H1 (cell line): ENCODE data around the gene ABHD12. TPM values are rescaled to one million over a fixed set of nuclear protein-coding genes. Genes with fewer than 3 reads are reported as not detected.

Experiments
- CTCF ChIA-PET: fragments of 300-600 bp; sonication (Branson Sonifier 250); formaldehyde crosslinking; loops from one replicate; lab custom pipeline; 2021; ENCODE audit not compliant: partially characterized antibody; lab: Charles Lee
- POLR2A ChIA-PET: fragments of 300-600 bp; sonication (Branson Sonifier 250); formaldehyde crosslinking; loops from one replicate; lab custom pipeline; 2021; ENCODE audit warnings: inconsistent platforms; ENCODE audit not compliant: partially characterized antibody; lab: Charles Lee
- DNase-seq, 2 experiments: peaks; one replicate each; pipeline versions ENCODE4 v3.0.0 to v3.0.0-alpha.2; 2010 to 2022; ENCODE audit warnings: low spot score in 2 of 2, low read depth in 1 of 2, mixed read lengths in 1 of 2
- FAIRE-seq: peaks from 2 replicates; lab custom pipeline; 2011; peaks lifted over from hg19 to GRCh38; lab: Jason Lieb, UNC
- H2AFZ ChIP-seq: 2 replicates; pipeline ENCODE4 v1.8.1; 2012; ENCODE audit warnings: low read length, inconsistent platforms
- H2AK5ac ChIP-seq: 2 replicates; pipeline ENCODE4 v1.6.1; 2013; ENCODE audit warnings: low read depth, low read length
- H2BK120ac ChIP-seq: replicated peaks from 2 replicates; pipeline ENCODE3; 2013; ENCODE audit warnings: low read depth, low read length, inconsistent platforms
- H2BK12ac ChIP-seq: 2 replicates; pipeline ENCODE4 v1.6.1; 2013; ENCODE audit warnings: low read depth, low read length
- H2BK15ac ChIP-seq: 2 replicates; pipeline ENCODE4 v1.6.1; 2013; ENCODE audit warnings: low read length
- H2BK20ac ChIP-seq: 2 replicates; pipeline ENCODE4 v1.6.1; 2013; ENCODE audit warnings: low read length
- H2BK5ac ChIP-seq: 2 replicates; pipeline ENCODE4 v1.6.1; 2013; ENCODE audit warnings: low read depth, low read length
- H3K14ac ChIP-seq: 2 replicates; pipeline ENCODE4 v1.6.1; 2013; ENCODE audit warnings: inconsistent platforms; ENCODE audit not compliant: insufficient read length
- H3K18ac ChIP-seq: 2 replicates; pipeline ENCODE4 v1.6.1; 2013; ENCODE audit warnings: low read length; ENCODE audit errors: extremely low read depth
- H3K23ac ChIP-seq: 2 replicates; pipeline ENCODE4 v1.6.1; 2013; ENCODE audit warnings: inconsistent platforms; ENCODE audit not compliant: insufficient read length
- H3K23me2 ChIP-seq: 2 replicates; pipeline ENCODE4 v1.6.1; 2013; ENCODE audit warnings: low read depth, low read length
- H3K27ac ChIP-seq: 2 replicates; pipeline ENCODE4 v1.6.1; 2011; ENCODE audit warnings: low read depth, low read length, inconsistent platforms
- H3K27me3 ChIP-seq, 4 experiments: replicated peaks in 1 of 4; 1 replicate in 1 of 4; 2 replicates in 3 of 4; pipeline versions ENCODE4 v1.6.1 to v1.8.1; 2011 to 2013; ENCODE audit warnings: low read length in 3 of 4, mild to moderate bottlenecking in 3 of 4, inconsistent platforms in 2 of 4, mixed read lengths in 2 of 4, moderate library complexity in 1 of 4; ENCODE audit not compliant: control insufficient read depth in 3 of 4, insufficient read depth in 3 of 4; ENCODE audit errors: extremely low read depth in 1 of 4
- H3K36me3 ChIP-seq, 4 experiments: 2 replicates each; pipeline versions ENCODE4 v1.6.1 to v1.8.1; 2011 to 2013; ENCODE audit warnings: mild to moderate bottlenecking in 4 of 4, low read length in 3 of 4, moderate library complexity in 2 of 4, control low read depth in 1 of 4, inconsistent platforms in 1 of 4; ENCODE audit not compliant: insufficient read depth in 4 of 4, control insufficient read depth in 2 of 4
- H3K4ac ChIP-seq: replicated peaks from 2 replicates; pipeline ENCODE3; 2013; ENCODE audit warnings: low read length, low read depth, mixed read lengths, inconsistent platforms; ENCODE audit not compliant: insufficient read length
- H3K4me1 ChIP-seq, 4 experiments: replicated peaks in 1 of 4; 1 replicate in 1 of 4; 2 replicates in 3 of 4; pipeline versions ENCODE4 v1.6.1 to v1.8.1; 2011 to 2013; ENCODE audit warnings: low read length in 3 of 4, inconsistent platforms in 2 of 4, mixed read lengths in 1 of 4; ENCODE audit not compliant: insufficient read depth in 4 of 4, control insufficient read depth in 3 of 4
- H3K4me2 ChIP-seq, 2 experiments: 2 replicates each; pipeline versions ENCODE4 v1.6.1 to v1.8.1; 2011 to 2013; ENCODE audit warnings: low read depth in 2 of 2, low read length in 2 of 2, control low read depth in 1 of 2, inconsistent platforms in 1 of 2, mild to moderate bottlenecking in 1 of 2; ENCODE audit not compliant: insufficient read depth in 1 of 2
- H3K4me3 ChIP-seq, 4 experiments: fragments of 200-600, 300-600 bp in 1 of 4; sonication (generic), shearing (Covaris generic), sonication (Bioruptor Twin) in 1 of 4; 2 replicates each; pipeline versions ENCODE4 v1.5.1 to v1.8.1; 2011 to 2016; ENCODE audit warnings: low read length in 4 of 4, low read depth in 3 of 4, control low read depth in 2 of 4, inconsistent platforms in 2 of 4, mild to moderate bottlenecking in 2 of 4, mixed read lengths in 1 of 4, moderate library complexity in 1 of 4; ENCODE audit not compliant: insufficient read depth in 2 of 4; ENCODE audit errors: extremely low read depth in 1 of 4
- H3K56ac ChIP-seq: replicated peaks from 2 replicates; pipeline ENCODE3; 2013; ENCODE audit warnings: low read depth, mild to moderate bottlenecking, mixed read lengths, low read length, inconsistent platforms; ENCODE audit not compliant: insufficient read length
- H3K79me1 ChIP-seq: 2 replicates; pipeline ENCODE4 v1.6.1; 2013; ENCODE audit warnings: low read depth, low read length, control low read depth
- H3K79me2 ChIP-seq, 2 experiments: 2 replicates each; pipeline versions ENCODE4 v1.6.1 to v1.8.1; 2012 to 2013; ENCODE audit warnings: low read length in 2 of 2, mild to moderate bottlenecking in 2 of 2, inconsistent platforms in 1 of 2; ENCODE audit not compliant: insufficient read depth in 2 of 2, control insufficient read depth in 1 of 2
- H3K9ac ChIP-seq, 4 experiments: replicated peaks in 1 of 4; 1 replicate in 1 of 4; 2 replicates in 3 of 4; pipeline versions ENCODE4 v1.6.1 to v1.8.1; 2011 to 2013; ENCODE audit warnings: low read depth in 3 of 4, low read length in 3 of 4, control low read depth in 2 of 4, mild to moderate bottlenecking in 2 of 4, moderate library complexity in 2 of 4, inconsistent platforms in 1 of 4; ENCODE audit errors: extremely low read depth in 1 of 4
- H3K9me3 ChIP-seq, 2 experiments: 2 replicates each; pipeline versions ENCODE4 v1.6.1 to v1.8.1; 2012 to 2013; ENCODE audit warnings: mild to moderate bottlenecking in 2 of 2, moderate library complexity in 2 of 2, control low read depth in 1 of 2, inconsistent platforms in 1 of 2, low read depth in 1 of 2, low read length in 1 of 2, mixed read lengths in 1 of 2; ENCODE audit not compliant: insufficient read depth in 2 of 2
- H4K20me1 ChIP-seq, 2 experiments: replicated peaks in 1 of 2; 2 replicates each; pipeline versions ENCODE3 to v1.8.1; 2011 to 2013; ENCODE audit warnings: inconsistent platforms in 2 of 2, low read length in 2 of 2, mild to moderate bottlenecking in 1 of 2; ENCODE audit not compliant: insufficient read depth in 2 of 2, control insufficient read depth in 1 of 2
- H4K5ac ChIP-seq: 2 replicates; pipeline ENCODE4 v1.6.1; 2013; ENCODE audit warnings: low read length, low read depth, mixed read lengths, inconsistent platforms; ENCODE audit not compliant: insufficient read length
- H4K8ac ChIP-seq: 2 replicates; pipeline ENCODE4 v1.8.0; 2013; ENCODE audit warnings: mild to moderate bottlenecking, moderate library complexity, low read length, inconsistent platforms; ENCODE audit not compliant: insufficient read depth; ENCODE audit errors: extremely low read depth
- H4K91ac ChIP-seq: replicated peaks from 2 replicates; pipeline ENCODE3; 2013; ENCODE audit warnings: low read length, mixed read lengths, inconsistent platforms; ENCODE audit not compliant: insufficient read length
- MAX ChIP-seq: IDR thresholded peaks from 2 replicates; pipeline ENCODE4 v1.6.1; 2012; ENCODE audit warnings: inconsistent platforms
- WGBS, 2 experiments: shearing (Covaris generic) in 1 of 2; methylation state at CpG; one replicate each; pipeline versions ENCODE4 v1.1.6 to v1.1.7; 2013 to 2015; ENCODE audit warnings: low lambda C conversion rate in 2 of 2, mixed read lengths in 2 of 2, inconsistent platforms in 1 of 2, low coverage in 1 of 2, missing lambda C conversion rate in 1 of 2; ENCODE audit not compliant: insufficient replicate concordance in 2 of 2, insufficient coverage in 1 of 2, insufficient read length in 1 of 2; ENCODE audit errors: extremely low coverage in 1 of 2, missing lambda C conversion rate in 1 of 2; 5-methylcytosine and 5-hydroxymethylcytosine counted together
- polyA plus RNA-seq, 7 experiments: library from polyadenylated mRNA; depleted of rRNA in 3 of 7; stranded (reverse) in 5 of 7; unstranded in 2 of 7; fragments of >200 nt in 5 of 7; fragments of 200-250 nt in 2 of 7; gene quantifications; 1 replicate in 5 of 7; 2 replicates in 1 of 7; 4 replicates in 1 of 7; pipeline versions ENCODE4 v1.2.1 to v1.2.3, GENCODE V29; 2011 to 2013; ENCODE audit warnings: missing spikeins in 2 of 7, mixed read lengths in 2 of 7
- total RNA-seq: library from RNA; stranded (reverse); fragmentation: NEBNext Ultra II Directional; extraction: Animal tissue kit (Norgen Biotek cat#: 25700); gene quantifications from 2 replicates; pipeline ENCODE4 v1.2.1, GENCODE V29; 2021

Gene ABHD12
- total and polyA plus RNA-seq, 2 of the 8 experiments (the other 6 are each of a cell fraction or from before 2014, with no cell fraction given) = 31.3 to 59.5 TPM

DNA sequence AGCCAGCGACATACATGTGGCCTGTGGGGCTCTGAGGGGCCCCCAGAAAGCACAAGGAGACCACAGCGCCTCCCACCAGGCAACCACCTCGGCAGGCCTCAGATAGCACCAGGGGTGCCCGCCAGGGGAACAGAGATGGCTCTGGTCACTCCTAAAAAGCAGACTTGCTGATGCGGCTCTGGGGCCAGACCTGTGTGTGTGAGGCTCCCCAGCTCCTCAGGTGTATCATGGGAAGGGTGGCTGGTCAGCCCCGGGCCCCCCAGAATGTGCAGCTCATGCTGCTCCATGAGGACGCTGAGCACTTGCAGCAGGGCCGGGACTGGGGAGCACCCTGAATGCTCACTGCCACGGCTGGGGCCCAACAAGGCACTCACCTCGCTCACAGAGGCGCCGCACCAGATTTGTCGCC is 82.5 kb downstream of the ABHD12 start:
- Histone ChIP-seq H3K18ac (no peak overlapping the region), H2BK120ac (no peak overlapping the region), H3K79me2 (no peaks in the 10 kb centered on the region), H2BK15ac (no peak overlapping the region), H2BK12ac (no peak overlapping the region), H2AFZ (no peak overlapping the region), H3K27ac (no peak overlapping the region; the same call in 1 of the 2 replicates), H3K4me3 (no peak overlapping the region), H3K23me2 (0 out of 2 replicates have a peak, but pooled peaks cover 1% of the 10 kb centered on the region), H3K27me3 (no peaks in the 10 kb centered on the region), H3K23ac (no peak overlapping the region), H3K4me2 (no peak overlapping the region), H4K20me1 (peaks cover 2% of the 10 kb centered on the region in 2 experiments), H3K79me1 (no peaks in the 10 kb centered on the region; the same call in 1 of the 2 replicates), H3K4ac (no peak overlapping the region), H4K8ac (no peak overlapping the region), H2BK5ac (no peak overlapping the region), H2BK20ac (no peak overlapping the region), H4K5ac (no peak overlapping the region), H3K9me3 (peaks cover 0 to 4% of the 10 kb centered on the region in 2 experiments; a peak in 1 of 4 replicates), H3K14ac (no peak overlapping the region), H3K9ac (no peak overlapping the region), H3K4me1 (peaks cover 0 to 3% (median 0%) of the 10 kb centered on the region in 4 experiments; a peak in 2 of 7 replicates), H3K36me3 (peaks cover 0 to 6% (median 1%) of the 10 kb centered on the region in 4 experiments; a peak in 5 of 8 replicates), H2AK5ac (no peak overlapping the region), H3K56ac (no peak overlapping the region), H4K91ac (no peak overlapping the region)
- POLR2A ChIA-PET = interaction anchor here (0.7 to 3.1 kb wide), 3 partner anchors 8 to 142 kb away, joined by 3 to 14 read pairs (median 3); partner anchors contain the start of gene GINS1
- DNase-seq = no peak
- no peak for FAIRE-seq
- 94% methylated on average over 12 of the region's 13 CpGs; no CpG with 5 or more reads in 1 of the 2 experiments for WGBS, 2 experiments
- CTCF ChIA-PET = interaction anchor here (0.9 to 2.9 kb wide), 4 partner anchors 12 to 90 kb away, joined by 3 to 20 read pairs (median 11); no protein-coding TSS in a partner anchor
- TF ChIP-seq MAX = no peak
